Naive thymus-derived CD4-positive, alpha-beta T cell (primary cell): ENCODE measurements around the gene ADSL. TPM values are rescaled to one million over a fixed set of nuclear protein-coding genes. Genes with fewer than 3 reads are reported as not detected.
A peak's percentile ranks its signal among the peaks of the same experiment; 100 is the strongest.

ENCODE experiments used
- ATAC-seq: fragments of 150-1000 bp; cut with Tn5 transposase; 2 replicates; pipeline ENCODE4 v1.10.0; 2021; ENCODE audit warnings: mild to moderate bottlenecking, moderate library complexity
- CTCF ChIA-PET: fragments of 350-600 bp; sonication (Branson Sonifier 250); formaldehyde crosslinking; loops from one replicate; lab custom pipeline; 2021; ENCODE audit warnings: antibody characterized with exemption; lab: Charles Lee
- POLR2A ChIA-PET: fragments of 350-600 bp; sonication (Branson Sonifier 250); formaldehyde crosslinking; loops from one replicate; lab custom pipeline; 2021; ENCODE audit warnings: antibody characterized with exemption, inconsistent platforms; lab: Charles Lee
- DNase-seq, 9 donors: peaks; one replicate each; pipeline versions ENCODE4 v3.0.0 to v3.0.0-alpha.2; 2020 to 2022; ENCODE audit warnings: mixed read lengths in 1 of 9
- H3K27ac ChIP-seq: one replicate; pipeline ENCODE4 v1.7.0; 2013; ENCODE audit warnings: mild to moderate bottlenecking, low read depth, low read length, moderate library complexity
- H3K27me3 ChIP-seq, 2 donors: one replicate each; pipeline ENCODE4 v1.7.0; 2013; ENCODE audit warnings: low read length in 2 of 2, mild to moderate bottlenecking in 2 of 2, moderate library complexity in 2 of 2; ENCODE audit not compliant: control insufficient read depth in 2 of 2, insufficient read depth in 2 of 2
- H3K36me3 ChIP-seq, 3 experiments: 1 replicate in 2 of 3; 2 replicates in 1 of 3; pipeline ENCODE4 v1.7.0; 2013; ENCODE audit warnings: low read length in 3 of 3, mild to moderate bottlenecking in 3 of 3, moderate library complexity in 1 of 3; ENCODE audit not compliant: insufficient read depth in 3 of 3, control insufficient read depth in 2 of 3
- H3K4me1 ChIP-seq, 2 donors: one replicate each; pipeline ENCODE4 v1.7.0; 2013; ENCODE audit warnings: low read length in 2 of 2, mild to moderate bottlenecking in 2 of 2, moderate library complexity in 1 of 2; ENCODE audit not compliant: control insufficient read depth in 2 of 2, insufficient read depth in 2 of 2
- H3K4me3 ChIP-seq: 2 replicates; pipeline ENCODE4 v1.7.0; 2013; ENCODE audit warnings: mild to moderate bottlenecking, low read length
- H3K9me3 ChIP-seq, 3 experiments: 1 replicate in 2 of 3; 2 replicates in 1 of 3; pipeline ENCODE4 v1.7.0; 2013; ENCODE audit warnings: low read length in 3 of 3; ENCODE audit not compliant: control insufficient read depth in 2 of 3
- H3K27ac Mint-ChIP-seq, 9 donors: one replicate each; pipeline ENCODE4 v1.8.0; 2020 to 2022; ENCODE audit warnings: mixed read lengths in 9 of 9, mild to moderate bottlenecking in 8 of 9, moderate library complexity in 5 of 9, inconsistent platforms in 2 of 9
- H3K27me3 Mint-ChIP-seq, 5 donors: one replicate each; pipeline ENCODE4 v1.8.0; 2021 to 2022; ENCODE audit warnings: mixed read lengths in 5 of 5, mild to moderate bottlenecking in 1 of 5
- H3K36me3 Mint-ChIP-seq, 5 donors: one replicate each; pipeline ENCODE4 v1.8.0; 2020 to 2022; ENCODE audit warnings: mixed read lengths in 5 of 5, mild to moderate bottlenecking in 3 of 5, inconsistent platforms in 1 of 5
- H3K4me1 Mint-ChIP-seq, 7 donors: one replicate each; pipeline ENCODE4 v1.8.0; 2020 to 2022; ENCODE audit warnings: mixed read lengths in 7 of 7, mild to moderate bottlenecking in 3 of 7, inconsistent platforms in 1 of 7
- H3K4me3 Mint-ChIP-seq, 10 donors: one replicate each; pipeline ENCODE4 v1.8.0; 2020 to 2022; ENCODE audit warnings: mild to moderate bottlenecking in 10 of 10, mixed read lengths in 10 of 10, moderate library complexity in 6 of 10, inconsistent platforms in 2 of 10
- H3K9me3 Mint-ChIP-seq, 11 donors: one replicate each; pipeline ENCODE4 v1.8.0; 2020 to 2022; ENCODE audit warnings: mixed read lengths in 11 of 11, mild to moderate bottlenecking in 4 of 11, inconsistent platforms in 1 of 11, moderate library complexity in 1 of 11
- intact Hi-C, 2 donors: fragments of 100-400 bp; cut with micrococcal nuclease; formaldehyde crosslinking; loops; one replicate each; pipeline ENCODE4 v1.15.1; 2023
- polyA plus RNA-seq, 2 donors: library from polyadenylated mRNA; unstranded; fragments of 300-500 nt; fragmentation: Illumina TruSeq; gene quantifications; one replicate each; pipeline ENCODE4 v1.2.3, GENCODE V29; 2021
- total RNA-seq, 6 experiments: library from RNA in 5 of 6; stranded (reverse) in 5 of 6; gene quantifications; 1 replicate in 5 of 6; 2 replicates in 1 of 6; pipeline ENCODE4 v1.2.3 and lab custom pipeline; 2021 to 2026

Gene ADSL
- total and polyA plus RNA-seq, 7 experiments from 2014 or later: 54.4 to 127 (median 65.7) TPM

GRCh38 chr22:40411506-40411861 lies 65.2 kb downstream of the ADSL start:
- Histone ChIP-seq H3K9me3 (no peaks in the 10 kb centered on the region), H3K4me1 (peaks cover 0 to 16% of the 10 kb centered on the region in 2 donors), H3K27ac (no peak overlapping the region), H3K27me3 (no peaks in the 10 kb centered on the region), H3K4me3 (no peak overlapping the region), H3K36me3 (peaks cover 4 to 86% (median 11%) of the 10 kb centered on the region in 3 experiments)
- intact Hi-C loops: no loop called here
- peaks cover under 1 to 47% (median 8%) of the 10 kb centered on the region in 5 donors for H3K36me3 Mint-ChIP-seq
- no peak overlapping the region for H3K4me3 Mint-ChIP-seq
- no peaks in the 10 kb centered on the region for H3K27me3 Mint-ChIP-seq
- ChIA-PET CTCF (interaction anchor here (0.6 to 0.8 kb wide), 2 partner anchors 26 to 77 kb away, joined by 3 to 4 read pairs; no protein-coding TSS in a partner anchor), POLR2A (interaction anchor here (0.6 to 1.0 kb wide), 2 partner anchors 9 to 11 kb away, joined by 3 read pairs; no protein-coding TSS in a partner anchor)
- ATAC-seq: no peak
- peaks cover 16 to 34% (median 29%) of the 10 kb centered on the region in 7 donors for H3K4me1 Mint-ChIP-seq
- peaks cover 0 to 3% (median 0%) of the 10 kb centered on the region in 11 donors for H3K9me3 Mint-ChIP-seq
- no peak for DNase-seq
- peak overlapping the region in 2 of 9 donors; percentile 61 to 69 for H3K27ac Mint-ChIP-seq

- peak; percentile 48 for ATAC-seq
- Mint-ChIP-seq H3K27me3 (no peaks in the 10 kb centered on the region), H3K4me3 (peak overlapping the region in 1 of 10 donors; percentile 1), H3K27ac (peak overlapping the region in 6 of 9 donors; percentile 11 to 87 (median 57)), H3K9me3 (peaks cover 0 to 3% (median 0%) of the 10 kb centered on the region in 11 donors), H3K4me1 (peaks cover 19 to 40% (median 34%) of the 10 kb centered on the region in 7 donors), H3K36me3 (peaks cover 3 to 42% (median 9%) of the 10 kb centered on the region in 5 donors)
- intact Hi-C loops: no loop called here
- H3K27ac ChIP-seq: no peak overlapping the region
- H3K36me3 ChIP-seq: peaks cover 0 to 86% (median 11%) of the 10 kb centered on the region in 3 experiments
- CTCF ChIA-PET: interaction anchor here (0.6 kb wide), 1 partner anchor 279 kb away, joined by 4 read pairs; no protein-coding TSS in a partner anchor
- no peaks in the 10 kb centered on the region for H3K9me3 ChIP-seq
- DNase-seq: no peak
- peaks cover 0 to 16% of the 10 kb centered on the region in 2 donors for H3K4me1 ChIP-seq
- no peak overlapping the region for H3K4me3 ChIP-seq
- POLR2A ChIA-PET: interaction anchor here (0.7 to 1.0 kb wide), 2 partner anchors 10 to 31 kb away, joined by 3 read pairs; no protein-coding TSS in a partner anchor
- no peaks in the 10 kb centered on the region for H3K27me3 ChIP-seq
These were observed 66.1 kb downstream of the ADSL start for GRCh38 chr22:40412441-40412840.

- POLR2A ChIA-PET: no interaction called here
- H3K4me3 ChIP-seq: no peak overlapping the region
- DNase-seq: no peak
- ATAC-seq: no peak
- Mint-ChIP-seq H3K4me3 (no peak overlapping the region), H3K9me3 (peaks cover 0 to 3% (median 0%) of the 10 kb centered on the region in 11 donors), H3K36me3 (peaks cover 3 to 42% (median 9%) of the 10 kb centered on the region in 5 donors), H3K27ac (peak overlapping the region in 7 of 9 donors; percentile 20 to 96 (median 91)), H3K27me3 (no peaks in the 10 kb centered on the region), H3K4me1 (peaks cover 19 to 40% (median 36%) of the 10 kb centered on the region in 7 donors)
- CTCF ChIA-PET: no interaction called here
- no peak overlapping the region for H3K27ac ChIP-seq
- intact Hi-C loops: loop anchor here in 1 of 2 donors (2.0 kb wide), 1 partner anchor 13 kb away; no protein-coding TSS in a partner anchor
- H3K4me1 ChIP-seq: peaks cover 0 to 16% of the 10 kb centered on the region in 2 donors
- no peaks in the 10 kb centered on the region for H3K9me3 ChIP-seq
- H3K36me3 ChIP-seq: peaks cover 0 to 84% (median 12%) of the 10 kb centered on the region in 3 experiments
- no peaks in the 10 kb centered on the region for H3K27me3 ChIP-seq
These were observed 67.6 kb downstream of the ADSL start for GRCh38 chr22:40413873-40414272.

- Mint-ChIP-seq H3K4me1 (peaks cover 19 to 40% (median 36%) of the 10 kb centered on the region in 7 donors), H3K36me3 (peaks cover 3 to 44% (median 9%) of the 10 kb centered on the region in 5 donors), H3K9me3 (peaks cover 0 to 3% (median 0%) of the 10 kb centered on the region in 11 donors), H3K27ac (peak overlapping the region; percentile 41 to 96 (median 91)), H3K27me3 (no peaks in the 10 kb centered on the region), H3K4me3 (peak overlapping the region in 3 of 10 donors; percentile 9 to 60 (median 59))
- H3K9me3 ChIP-seq: no peaks in the 10 kb centered on the region
- H3K27me3 ChIP-seq: no peaks in the 10 kb centered on the region
- peaks cover 0 to 16% of the 10 kb centered on the region in 2 donors for H3K4me1 ChIP-seq
- H3K36me3 ChIP-seq: peaks cover 0 to 84% (median 17%) of the 10 kb centered on the region in 3 experiments
- no peak overlapping the region for H3K4me3 ChIP-seq
- no peak for DNase-seq
- ATAC-seq: no peak
- H3K27ac ChIP-seq: peak overlapping the region; percentile 56
- intact Hi-C loops: loop anchor here in 1 of 2 donors (2.0 kb wide), 1 partner anchor 14 kb away; no protein-coding TSS in a partner anchor
- POLR2A ChIA-PET: no interaction called here
- CTCF ChIA-PET: no interaction called here
These were observed 68.0 kb downstream of the ADSL start for GRCh38 chr22:40414311-40414710.

- ChIA-PET CTCF (interaction anchor here (0.6 to 1.4 kb wide), 4 partner anchors 22 to 640 kb away, joined by 3 to 6 read pairs (median 4); no protein-coding TSS in a partner anchor), POLR2A (interaction anchor here (0.6 to 1.0 kb wide), 5 partner anchors 16 to 75 kb away, joined by 3 to 4 read pairs (median 3); no protein-coding TSS in a partner anchor)
- no peaks in the 10 kb centered on the region for H3K9me3 ChIP-seq
- Mint-ChIP-seq H3K27ac (peak overlapping the region; percentile 88 to 96 (median 93)), H3K9me3 (peaks cover 0 to 3% (median 0%) of the 10 kb centered on the region in 11 donors), H3K27me3 (no peaks in the 10 kb centered on the region), H3K4me1 (peaks cover 19 to 44% (median 36%) of the 10 kb centered on the region in 7 donors), H3K36me3 (peaks cover 3 to 50% (median 9%) of the 10 kb centered on the region in 5 donors), H3K4me3 (peak overlapping the region in 6 of 10 donors; percentile 39 to 69 (median 54))
- peaks cover 0 to 16% of the 10 kb centered on the region in 2 donors for H3K4me1 ChIP-seq
- H3K27me3 ChIP-seq: no peaks in the 10 kb centered on the region
- H3K27ac ChIP-seq: peak overlapping the region; percentile 56
- no peak overlapping the region for H3K4me3 ChIP-seq
- ATAC-seq (no peak), DNase-seq (no peak)
- intact Hi-C loops: loop anchor here in 1 of 2 donors (2.0 kb wide), 1 partner anchor 14 kb away; no protein-coding TSS in a partner anchor
- H3K36me3 ChIP-seq: peaks cover 0 to 84% (median 23%) of the 10 kb centered on the region in 3 experiments
These were observed 68.7 kb downstream of the ADSL start for GRCh38 chr22:40414838-40415505.
